GM12875 (cell line): ENCODE data around the gene ANKRD23.

Source experiments
- H3K4me3 ChIP-seq: one replicate; pipeline ENCODE4 v1.5.1; 2011; ENCODE audit warnings: low read depth, low read length, control low read depth
- TF ChIP-seq, protein P1 (sequence below): IDR thresholded peaks from 2 replicates; pipeline ENCODE4 v1.5.1; 2011; ENCODE audit warnings: low read depth, mild to moderate bottlenecking, control low read depth, inconsistent platforms, low read length, moderate library complexity, borderline replicate concordance; ENCODE audit not compliant: insufficient read depth

Gene ANKRD23

GRCh38 chr2:96839875-96840850 lies 3.7 kb downstream of the ANKRD23 start:
- H3K4me3 ChIP-seq: no peak overlapping the region
- TF ChIP-seq, protein P1, sequence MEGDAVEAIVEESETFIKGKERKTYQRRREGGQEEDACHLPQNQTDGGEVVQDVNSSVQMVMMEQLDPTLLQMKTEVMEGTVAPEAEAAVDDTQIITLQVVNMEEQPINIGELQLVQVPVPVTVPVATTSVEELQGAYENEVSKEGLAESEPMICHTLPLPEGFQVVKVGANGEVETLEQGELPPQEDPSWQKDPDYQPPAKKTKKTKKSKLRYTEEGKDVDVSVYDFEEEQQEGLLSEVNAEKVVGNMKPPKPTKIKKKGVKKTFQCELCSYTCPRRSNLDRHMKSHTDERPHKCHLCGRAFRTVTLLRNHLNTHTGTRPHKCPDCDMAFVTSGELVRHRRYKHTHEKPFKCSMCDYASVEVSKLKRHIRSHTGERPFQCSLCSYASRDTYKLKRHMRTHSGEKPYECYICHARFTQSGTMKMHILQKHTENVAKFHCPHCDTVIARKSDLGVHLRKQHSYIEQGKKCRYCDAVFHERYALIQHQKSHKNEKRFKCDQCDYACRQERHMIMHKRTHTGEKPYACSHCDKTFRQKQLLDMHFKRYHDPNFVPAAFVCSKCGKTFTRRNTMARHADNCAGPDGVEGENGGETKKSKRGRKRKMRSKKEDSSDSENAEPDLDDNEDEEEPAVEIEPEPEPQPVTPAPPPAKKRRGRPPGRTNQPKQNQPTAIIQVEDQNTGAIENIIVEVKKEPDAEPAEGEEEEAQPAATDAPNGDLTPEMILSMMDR: no peak

DNA sequence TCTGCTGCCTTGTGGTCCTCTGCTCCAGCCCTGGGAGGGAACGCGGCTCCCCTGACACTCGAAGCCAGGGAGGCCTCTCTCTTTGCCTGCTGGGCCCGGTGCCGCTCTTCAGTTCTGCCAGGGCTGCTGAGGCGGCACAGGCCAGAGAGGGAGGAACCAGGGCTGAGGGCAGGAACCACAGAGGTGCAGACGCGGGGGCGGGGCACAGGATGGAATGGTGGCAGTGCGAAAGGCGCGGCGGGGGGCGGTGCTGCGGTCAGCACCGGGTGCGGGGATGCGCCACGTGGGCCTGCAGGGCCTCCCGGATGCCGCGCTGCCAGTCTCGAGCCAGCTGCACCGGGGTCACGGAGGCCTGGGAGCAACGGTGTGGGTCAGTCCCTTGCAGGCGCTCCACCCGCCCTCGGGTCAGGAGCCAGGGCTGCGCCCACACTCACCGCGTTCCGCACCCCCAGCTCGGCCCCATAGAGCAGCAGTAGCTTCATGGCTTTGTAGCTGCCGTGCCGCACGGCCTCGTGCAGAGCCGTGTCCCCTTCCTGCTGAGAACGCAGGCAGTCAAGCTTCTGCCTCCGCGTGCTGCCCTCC lies 4.4 kb downstream of the ANKRD23 start:
- TF ChIP-seq, protein P1: no peak
- peak overlapping the region; percentile 8 for H3K4me3 ChIP-seq

DNA sequence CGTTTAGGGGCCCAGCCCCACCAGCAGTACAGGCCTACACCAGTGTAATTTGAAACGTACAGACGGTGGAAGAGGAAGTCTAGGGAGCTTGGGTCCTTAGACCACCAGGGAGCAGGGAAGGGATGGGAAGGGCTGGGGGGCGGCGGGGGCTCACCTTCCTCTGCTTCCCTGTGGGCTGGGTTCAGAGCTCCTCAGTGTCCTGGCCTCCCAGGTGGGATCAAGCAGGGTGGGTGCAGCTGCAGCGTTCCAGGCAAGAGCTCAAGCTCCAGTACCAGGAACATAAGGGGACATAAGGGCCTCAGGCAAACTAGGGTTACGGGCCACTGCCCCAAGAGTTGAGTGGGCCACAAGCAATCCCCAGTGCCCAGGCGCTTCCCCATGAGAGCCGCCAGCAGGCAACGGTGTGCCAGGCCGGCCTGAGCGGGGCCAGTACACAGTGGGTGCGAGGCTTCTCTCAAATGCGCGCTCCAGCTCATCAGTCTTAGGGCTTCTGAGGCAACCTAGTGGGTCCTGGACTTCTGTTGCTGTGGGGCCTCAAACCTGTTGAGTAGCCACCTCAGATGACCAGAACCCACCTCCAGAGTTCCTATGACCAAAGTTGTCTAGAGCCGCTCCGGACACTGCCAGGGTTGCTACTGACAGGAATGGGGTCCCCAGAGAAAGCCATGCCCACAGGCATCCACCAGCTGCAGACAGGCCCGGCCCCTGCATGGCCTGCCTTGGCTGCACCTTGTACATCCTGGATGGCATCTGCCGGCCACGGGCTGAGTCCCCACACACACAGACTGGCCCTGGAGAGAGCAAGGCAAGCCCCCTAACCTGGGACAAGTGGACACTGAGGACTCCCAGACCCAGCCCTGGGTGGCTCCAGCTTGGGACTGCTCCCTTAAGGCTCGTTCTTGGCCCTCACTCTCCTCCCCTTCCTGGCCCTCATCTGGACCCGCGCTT lies 5.2 kb downstream of the ANKRD23 start:
- no peak overlapping the region for H3K4me3 ChIP-seq
- TF ChIP-seq, protein P1: no peak

DNA sequence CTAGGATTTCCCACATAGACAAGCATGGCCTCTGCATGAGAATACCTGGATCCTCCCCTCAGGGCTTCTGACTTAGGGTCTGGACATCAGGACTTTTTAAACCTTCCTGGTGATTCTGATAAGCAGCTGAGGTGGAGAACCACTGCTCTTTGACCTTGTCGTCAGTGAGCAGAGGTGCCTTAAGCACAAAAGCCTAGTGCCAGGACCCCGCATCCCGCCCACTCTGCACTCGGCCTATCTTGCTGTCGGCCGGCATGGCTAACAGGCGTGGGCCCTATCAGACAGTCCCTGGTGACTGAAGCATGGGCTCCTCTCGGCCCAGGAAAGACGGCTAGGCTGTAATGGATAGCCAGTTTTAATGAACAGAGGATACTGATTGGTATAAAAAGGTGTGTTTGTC lies 6.2 kb downstream of the ANKRD23 start:
- no peak overlapping the region for H3K4me3 ChIP-seq
- TF ChIP-seq, protein P1: no peak

GRCh38 chr2:96835830-96836229 lies 8.0 kb downstream of the ANKRD23 start:
- TF ChIP-seq, protein P1: no peak
- no peak overlapping the region for H3K4me3 ChIP-seq

- TF ChIP-seq, protein P1: no peak
Observed at GRCh38 chr2:96832754-96833507, 10.9 kb downstream of the ANKRD23 start.

More at GRCh38 chr2:96832754-96833507, 10.9 kb downstream of the ANKRD23 start:
- H3K4me3 ChIP-seq: no peak overlapping the region
